WTC11 (cell line): ENCODE measurements around the gene TOMM40. TPM values are rescaled to one million over a fixed set of nuclear protein-coding genes. Genes with fewer than 3 reads are reported as not detected.

ENCODE experiments used
- ATAC-seq: fragments of 200-7000 bp; cut with Tn5 transposase; 2 replicates; pipeline ENCODE4 v1.10.0; 2021; ENCODE audit warnings: mild to moderate bottlenecking, moderate library complexity
- CTCF ChIA-PET: fragments of 300-600 bp; sonication (Branson Sonifier 250); formaldehyde crosslinking; loops from one replicate; lab custom pipeline; 2021; ENCODE audit warnings: antibody characterized with exemption; lab: Charles Lee
- POLR2A ChIA-PET: fragments of 350-600 bp; sonication (Branson Sonifier 250); formaldehyde crosslinking; loops from one replicate; lab custom pipeline; 2021; ENCODE audit warnings: antibody characterized with exemption; lab: Charles Lee
- DNase-seq: peaks from one replicate; pipeline ENCODE4 v3.0.0; 2021; ENCODE audit warnings: low spot score
- H3K27ac Mint-ChIP-seq: 2 replicates; pipeline ENCODE4 v1.8.0; 2021; ENCODE audit warnings: mixed read lengths
- H3K27me3 Mint-ChIP-seq: 2 replicates; pipeline ENCODE4 v1.8.0; 2021; ENCODE audit warnings: low read depth, mild to moderate bottlenecking, moderate library complexity, mixed read lengths
- H3K36me3 Mint-ChIP-seq: 2 replicates; pipeline ENCODE4 v1.8.0; 2021; ENCODE audit warnings: mixed read lengths
- H3K4me1 Mint-ChIP-seq: 2 replicates; pipeline ENCODE4 v1.8.0; 2022; ENCODE audit warnings: mixed read lengths
- H3K4me3 Mint-ChIP-seq: 2 replicates; pipeline ENCODE4 v1.8.0; 2021; ENCODE audit warnings: mild to moderate bottlenecking, moderate library complexity, mixed read lengths
- H3K9me3 Mint-ChIP-seq: 2 replicates; pipeline ENCODE4 v1.8.0; 2021; ENCODE audit warnings: mixed read lengths
- AFF4 ChIP-seq: sonication (generic); formaldehyde crosslinking; IDR thresholded peaks from 2 replicates; pipeline ENCODE4 v1.8.1; 2023; ENCODE audit warnings: mild to moderate bottlenecking, missing genetic modification reagents, borderline replicate concordance
- ATF1 ChIP-seq: sonication (generic); formaldehyde crosslinking; IDR thresholded peaks from 2 replicates; pipeline ENCODE4 v1.8.1; 2023; ENCODE audit warnings: mild to moderate bottlenecking, moderate library complexity, missing genetic modification reagents
- CREM ChIP-seq: sonication (generic); formaldehyde crosslinking; IDR thresholded peaks from 2 replicates; pipeline ENCODE4 v1.8.1; 2022; ENCODE audit warnings: mild to moderate bottlenecking, missing genetic modification reagents, moderate library complexity
- E2F1 ChIP-seq: sonication (generic); formaldehyde crosslinking; IDR thresholded peaks from 2 replicates; pipeline ENCODE4 v1.8.0; 2022; ENCODE audit warnings: mild to moderate bottlenecking, missing genetic modification reagents
- E2F5 ChIP-seq: sonication (generic); formaldehyde crosslinking; IDR thresholded peaks from 2 replicates; pipeline ENCODE4 v1.8.1; 2022; ENCODE audit warnings: mild to moderate bottlenecking, moderate library complexity, missing genetic modification reagents
- ETV6 ChIP-seq: sonication (generic); formaldehyde crosslinking; IDR thresholded peaks from 2 replicates; pipeline ENCODE4 v1.8.1; 2022; ENCODE audit warnings: mild to moderate bottlenecking, missing genetic modification reagents
- FOXJ3 ChIP-seq: sonication (generic); formaldehyde crosslinking; IDR thresholded peaks from 2 replicates; pipeline ENCODE4 v1.9.0; 2021; ENCODE audit warnings: missing genetic modification reagents, mild to moderate bottlenecking, borderline replicate concordance
- IRF1 ChIP-seq: sonication (generic); formaldehyde crosslinking; IDR thresholded peaks from 2 replicates; pipeline ENCODE4 v1.8.0; 2023; ENCODE audit warnings: missing genetic modification reagents
- JAZF1 ChIP-seq: fragments of 250-450 bp; sonication (Bioruptor Pico); IDR thresholded peaks from 2 replicates; pipeline ENCODE4 v1.9.0; 2021; ENCODE audit warnings: moderate library complexity, mild to moderate bottlenecking, inconsistent platforms
- NFATC4 ChIP-seq: fragments of 250-450 bp; sonication (Bioruptor Pico); IDR thresholded peaks from 2 replicates; pipeline ENCODE4 v1.9.0; 2021; ENCODE audit warnings: mild to moderate bottlenecking
- NR1H2 ChIP-seq: sonication (generic); formaldehyde crosslinking; IDR thresholded peaks from 2 replicates; pipeline ENCODE4 v1.9.0; 2021; ENCODE audit warnings: mild to moderate bottlenecking, moderate library complexity, missing genetic modification reagents
- OVOL2 ChIP-seq: fragments of 250-450 bp; sonication (Bioruptor Pico); IDR thresholded peaks from 2 replicates; pipeline ENCODE4 v1.9.0; 2021; ENCODE audit warnings: mild to moderate bottlenecking, borderline replicate concordance
- SOX15 ChIP-seq: fragments of 250-450 bp; sonication (Bioruptor Pico); IDR thresholded peaks from 2 replicates; pipeline ENCODE4 v1.9.0; 2021; ENCODE audit warnings: mild to moderate bottlenecking
- TEAD1 ChIP-seq: sonication (generic); formaldehyde crosslinking; IDR thresholded peaks from 2 replicates; pipeline ENCODE4 v1.8.0; 2022; ENCODE audit warnings: mild to moderate bottlenecking, missing genetic modification reagents
- TEAD4 ChIP-seq: sonication (generic); formaldehyde crosslinking; IDR thresholded peaks from 2 replicates; pipeline ENCODE4 v1.8.0; 2022; ENCODE audit warnings: mild to moderate bottlenecking, missing genetic modification reagents
- ZNF219 ChIP-seq: sonication (generic); formaldehyde crosslinking; IDR thresholded peaks from 2 replicates; pipeline ENCODE4 v1.8.0; 2023; ENCODE audit warnings: missing genetic modification reagents, mild to moderate bottlenecking, borderline replicate concordance
- ZNF317 ChIP-seq: sonication (generic); formaldehyde crosslinking; IDR thresholded peaks from 2 replicates; pipeline ENCODE4 v1.8.1; 2023; ENCODE audit warnings: low read depth, mild to moderate bottlenecking, moderate library complexity, missing genetic modification reagents, borderline replicate concordance
- ZNF416 ChIP-seq: fragments of 250-450 bp; sonication (Bioruptor Pico); IDR thresholded peaks from 2 replicates; pipeline ENCODE4 v1.9.0; 2021; ENCODE audit warnings: mild to moderate bottlenecking, inconsistent platforms
- ZNF532 ChIP-seq: fragments of 250-450 bp; sonication (Bioruptor Pico); IDR thresholded peaks from 2 replicates; pipeline ENCODE4 v1.9.0; 2021; ENCODE audit warnings: mild to moderate bottlenecking, borderline replicate concordance
- total RNA-seq: library from RNA; stranded (reverse); gene quantifications from 3 replicates; pipeline ENCODE4 v1.2.3, GENCODE V29; 2021
- TF ChIP-seq, protein P1 (sequence below): fragments of 250-450 bp; sonication (Bioruptor Pico); IDR thresholded peaks from 2 replicates; pipeline ENCODE4 v1.9.0; 2021; ENCODE audit warnings: mild to moderate bottlenecking
- TF ChIP-seq, protein P2 (sequence below): fragments of 250-450 bp; sonication (Bioruptor Pico); IDR thresholded peaks from 2 replicates; pipeline ENCODE4 v1.8.0; 2021; ENCODE audit warnings: mild to moderate bottlenecking

The TOMM40 gene
- total RNA-seq, 1 experiment from 2014 or later: 221 TPM

GRCh38 chr19:44890366-44891015 is 563 bp upstream of the TOMM40 start (continued):
- TF ChIP-seq AFF4 (CRISPR knock-in tag) (no peak), ETV6 (CRISPR knock-in tag) (peak; percentile 88; the same call in 1 of the 2 replicates), NR1H2 (no peak), OVOL2 (no peak), ZNF416 (CRISPR knock-in tag) (no peak), NFATC4 (no peak)
- TF ChIP-seq, protein P1, sequence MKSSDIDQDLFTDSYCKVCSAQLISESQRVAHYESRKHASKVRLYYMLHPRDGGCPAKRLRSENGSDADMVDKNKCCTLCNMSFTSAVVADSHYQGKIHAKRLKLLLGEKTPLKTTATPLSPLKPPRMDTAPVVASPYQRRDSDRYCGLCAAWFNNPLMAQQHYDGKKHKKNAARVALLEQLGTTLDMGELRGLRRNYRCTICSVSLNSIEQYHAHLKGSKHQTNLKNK (CRISPR knock-in tag): no peak

DNA sequence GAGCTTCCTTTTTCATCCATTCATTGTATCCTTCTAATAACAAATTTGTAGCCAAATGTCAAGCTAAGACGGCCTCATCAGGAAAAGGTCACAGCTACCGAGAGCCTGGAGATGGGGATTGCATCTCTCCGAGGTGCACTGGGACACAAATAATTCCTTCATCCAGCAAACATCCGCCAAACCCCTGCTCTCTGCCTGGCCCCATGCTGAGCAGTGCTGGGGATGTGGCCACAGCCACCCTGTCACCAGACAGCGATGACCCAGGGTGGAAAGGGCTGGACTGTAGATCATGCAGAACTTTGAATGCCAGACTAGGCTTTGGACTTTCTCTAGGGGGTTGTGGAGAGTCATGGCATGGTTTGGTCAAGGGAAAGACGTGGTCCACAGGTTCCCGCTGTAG is 1.9 kb downstream of the TOMM40 start:
- H3K9me3 Mint-ChIP-seq: no peaks in the 10 kb centered on the region
- H3K4me3 Mint-ChIP-seq: peak overlapping the region; percentile 93
- no peaks in the 10 kb centered on the region; the same call in 1 of the 2 replicates for H3K27me3 Mint-ChIP-seq
- peak overlapping the region; percentile 96 for H3K27ac Mint-ChIP-seq
- ChIA-PET POLR2A (interaction anchor here (1.0 kb wide), 1 partner anchor 85 kb away, joined by 3 read pairs; no protein-coding TSS in a partner anchor), CTCF (interaction anchor here (0.6 to 1.1 kb wide), 3 partner anchors 12 to 169 kb away, joined by 3 to 5 read pairs (median 5); no protein-coding TSS in a partner anchor)
- ATAC-seq (no peak), DNase-seq (no peak)
- TF ChIP-seq JAZF1 (CRISPR knock-in tag) (no peak), FOXJ3 (CRISPR knock-in tag) (no peak), TEAD4 (CRISPR knock-in tag) (no peak), CREM (CRISPR knock-in tag) (no peak), E2F5 (CRISPR knock-in tag) (no peak), ZNF416 (CRISPR knock-in tag) (no peak), IRF1 (no peak), E2F1 (no peak), ZNF317 (no peak), TEAD1 (no peak), ZNF219 (CRISPR knock-in tag) (no peak), ATF1 (CRISPR knock-in tag) (no peak), SOX15 (CRISPR knock-in tag) (no peak), ZNF532 (CRISPR knock-in tag) (no peak)
- TF ChIP-seq, protein P2, sequence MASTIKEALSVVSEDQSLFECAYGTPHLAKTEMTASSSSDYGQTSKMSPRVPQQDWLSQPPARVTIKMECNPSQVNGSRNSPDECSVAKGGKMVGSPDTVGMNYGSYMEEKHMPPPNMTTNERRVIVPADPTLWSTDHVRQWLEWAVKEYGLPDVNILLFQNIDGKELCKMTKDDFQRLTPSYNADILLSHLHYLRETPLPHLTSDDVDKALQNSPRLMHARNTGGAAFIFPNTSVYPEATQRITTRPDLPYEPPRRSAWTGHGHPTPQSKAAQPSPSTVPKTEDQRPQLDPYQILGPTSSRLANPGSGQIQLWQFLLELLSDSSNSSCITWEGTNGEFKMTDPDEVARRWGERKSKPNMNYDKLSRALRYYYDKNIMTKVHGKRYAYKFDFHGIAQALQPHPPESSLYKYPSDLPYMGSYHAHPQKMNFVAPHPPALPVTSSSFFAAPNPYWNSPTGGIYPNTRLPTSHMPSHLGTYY (CRISPR knock-in tag): no peak
- TF ChIP-seq, protein P1 (CRISPR knock-in tag): no peak
- H3K36me3 Mint-ChIP-seq: peaks cover 59% of the 10 kb centered on the region
- H3K4me1 Mint-ChIP-seq: peaks cover 21% of the 10 kb centered on the region
